GM23338 (cell line): Measurements from ENCODE around the gene FBXO31. TPM values are rescaled to one million over a fixed set of nuclear protein-coding genes. Genes with fewer than 3 reads are reported as not detected.

Experiments used
- ATAC-seq: fragments of 200-7000 bp; cut with Tn5 transposase; 3 replicates; pipeline ENCODE4 v1.9.1; 2020
- DNase-seq: peaks from one replicate; pipeline ENCODE4 v3.0.0-alpha.2; 2015; ENCODE audit warnings: low spot score
- H2AFZ ChIP-seq: fragments of 200-600 bp; sonication (generic); 2 replicates; pipeline ENCODE4 v1.8.0; 2016; ENCODE audit warnings: antibody characterized with exemption, mild to moderate bottlenecking, moderate library complexity
- H3F3A ChIP-seq: fragments of 200-600 bp; sonication (generic); replicated peaks from 2 replicates; pipeline ENCODE4 v1.8.0; 2017; ENCODE audit warnings: antibody characterized with exemption, mixed run types, low read depth
- H3K27ac ChIP-seq: fragments of 200-600 bp; sonication (generic); 2 replicates; pipeline ENCODE4 v1.6.1; 2016; ENCODE audit warnings: low read depth
- H3K27me3 ChIP-seq: fragments of 200-600 bp; sonication (generic); 2 replicates; pipeline ENCODE4 v1.8.0; 2016; ENCODE audit warnings: mild to moderate bottlenecking, mixed run types, moderate library complexity; ENCODE audit not compliant: insufficient read depth
- H3K36me3 ChIP-seq: fragments of 200-600 bp; sonication (generic); 2 replicates; pipeline ENCODE4 v1.8.0; 2016; ENCODE audit warnings: mild to moderate bottlenecking; ENCODE audit not compliant: insufficient read depth
- H3K4me1 ChIP-seq: fragments of 200-600 bp; sonication (generic); 2 replicates; pipeline ENCODE4 v1.8.0; 2016; ENCODE audit warnings: mild to moderate bottlenecking, moderate library complexity; ENCODE audit not compliant: insufficient read depth
- H3K4me2 ChIP-seq: fragments of 200-600 bp; sonication (generic); 2 replicates; pipeline ENCODE4 v1.7.1; 2017; ENCODE audit warnings: mixed run types
- H3K4me3 ChIP-seq: fragments of 200-600 bp; sonication (generic); 2 replicates; pipeline ENCODE4 v1.6.1; 2016; ENCODE audit warnings: mixed run types
- H3K79me2 ChIP-seq: fragments of 200-600 bp; sonication (generic); replicated peaks from 2 replicates; pipeline ENCODE4 v1.8.0; 2017; ENCODE audit warnings: mild to moderate bottlenecking; ENCODE audit not compliant: insufficient read depth
- H3K9me2 ChIP-seq: fragments of 200-600 bp; sonication (generic); 2 replicates; pipeline ENCODE4 v1.8.0; 2017; ENCODE audit not compliant: insufficient read depth
- H4K20me1 ChIP-seq: fragments of 200-600 bp; sonication (generic); replicated peaks from 2 replicates; pipeline ENCODE4 v1.8.0; 2017; ENCODE audit warnings: mild to moderate bottlenecking; ENCODE audit not compliant: insufficient read depth
- H3K27ac Mint-ChIP-seq: 2 replicates; pipeline ENCODE4 v1.8.0; 2020; ENCODE audit warnings: inconsistent platforms, mild to moderate bottlenecking, moderate library complexity, mixed read lengths
- H3K27me3 Mint-ChIP-seq: 3 replicates; pipeline ENCODE4 v1.8.0; 2022; ENCODE audit warnings: low read depth, mild to moderate bottlenecking, moderate library complexity, mixed read lengths, inconsistent platforms; ENCODE audit not compliant: insufficient read depth, poor library complexity
- H3K36me3 Mint-ChIP-seq: 3 replicates; pipeline ENCODE4 v1.8.0; 2021; ENCODE audit warnings: low read depth, mild to moderate bottlenecking, inconsistent platforms, moderate library complexity, mixed read lengths
- H3K4me1 Mint-ChIP-seq: 3 replicates; pipeline ENCODE4 v1.8.0; 2020; ENCODE audit warnings: mild to moderate bottlenecking, inconsistent platforms, mixed read lengths
- H3K4me3 Mint-ChIP-seq: 3 replicates; pipeline ENCODE4 v1.8.0; 2021; ENCODE audit warnings: moderate library complexity, mild to moderate bottlenecking, inconsistent platforms, mixed read lengths
- H3K9me3 Mint-ChIP-seq: 3 replicates; pipeline ENCODE4 v1.8.0; 2020; ENCODE audit warnings: moderate library complexity, mild to moderate bottlenecking, inconsistent platforms, mixed read lengths
- CREB1 ChIP-seq: fragments of 250-450 bp; sonication (Bioruptor Pico); IDR thresholded peaks from 2 replicates; pipeline ENCODE4 v1.5.0; 2020; ENCODE audit warnings: low read depth, mild to moderate bottlenecking, moderate library complexity
- CTCF ChIP-seq, 2 experiments: fragments of 200-600 bp in 1 of 2; sonication (generic) in 1 of 2; conservative IDR thresholded peaks; 2 replicates each; pipeline versions ENCODE4 v1.5.1 to v1.6.1; 2016 to 2017; ENCODE audit warnings: antibody characterized with exemption in 2 of 2, low read depth in 2 of 2, mild to moderate bottlenecking in 2 of 2, moderate library complexity in 1 of 2
- ETS1 ChIP-seq: IDR thresholded peaks from 2 replicates; pipeline ENCODE4 v1.6.1; 2016; ENCODE audit warnings: antibody characterized with exemption
- EZH2 ChIP-seq: fragments of 200-600 bp; sonication (generic); IDR thresholded peaks from one replicate; pipeline ENCODE4 v1.8.0; 2017; ENCODE audit warnings: antibody characterized with exemption, mild to moderate bottlenecking, low read depth; ENCODE audit not compliant: unreplicated experiment
- EZH2phosphoT487 ChIP-seq: fragments of 200-600 bp; sonication (generic); IDR thresholded peaks from one replicate; pipeline ENCODE4 v1.8.1; 2018; ENCODE audit warnings: antibody characterized with exemption; ENCODE audit not compliant: unreplicated experiment
- JUNB ChIP-seq: IDR thresholded peaks from one replicate; pipeline ENCODE4 v1.6.1; 2016; ENCODE audit warnings: antibody characterized with exemption; ENCODE audit not compliant: unreplicated experiment
- NANOG ChIP-seq: IDR thresholded peaks from 2 replicates; pipeline ENCODE4 v1.6.1; 2016; ENCODE audit warnings: antibody characterized with exemption, borderline replicate concordance
- POLR2AphosphoS5 ChIP-seq: IDR thresholded peaks from 2 replicates; pipeline ENCODE4 v1.6.1; 2016; ENCODE audit warnings: antibody characterized with exemption, low read depth
- REST ChIP-seq: IDR thresholded peaks from one replicate; pipeline ENCODE4 v1.6.1; 2018; ENCODE audit warnings: antibody characterized with exemption; ENCODE audit not compliant: unreplicated experiment
- STAT1 ChIP-seq: IDR thresholded peaks from one replicate; pipeline ENCODE4 v1.6.1; 2016; ENCODE audit warnings: antibody characterized with exemption; ENCODE audit not compliant: unreplicated experiment
- ZNF114 ChIP-seq: fragments of 250-450 bp; sonication (Bioruptor Pico); IDR thresholded peaks from 2 replicates; pipeline ENCODE4 v1.5.0; 2020; ENCODE audit warnings: mild to moderate bottlenecking, moderate library complexity
- ZNF331 ChIP-seq: fragments of 250-450 bp; sonication (Bioruptor Pico); IDR thresholded peaks from 2 replicates; pipeline ENCODE4 v1.5.0; 2020; ENCODE audit warnings: low read depth, mild to moderate bottlenecking, moderate library complexity
- ZNF462 ChIP-seq: fragments of 250-450 bp; sonication (Bioruptor Pico); IDR thresholded peaks from 2 replicates; pipeline ENCODE4 v1.5.0; 2020; ENCODE audit warnings: mild to moderate bottlenecking, moderate library complexity
- polyA plus RNA-seq: library from polyadenylated mRNA; unstranded; fragments of >200 nt; fragmentation: Nextera tagmentation; extraction: Ambion mirVana; gene quantifications from 2 replicates; pipeline ENCODE4 v1.2.1, GENCODE V29; 2016
- total RNA-seq: library from RNA; depleted of rRNA; stranded (reverse); fragments of >200 nt; shearing (Covaris generic); gene quantifications from 2 replicates; pipeline ENCODE4 v1.2.3, GENCODE V29; 2014

FBXO31 gene
- total and polyA plus RNA-seq, 2 experiments from 2014 or later, result 7.0 to 23.8 TPM

GRCh38 chr16:87422106-87422505 is 38.5 kb upstream of the FBXO31 start:
- Histone ChIP-seq H3K36me3 (peaks cover 3% of the 10 kb centered on the region; the same call in 1 of the 2 replicates), H3K4me1 (peaks cover 17% of the 10 kb centered on the region), H4K20me1 (peaks cover 7% of the 10 kb centered on the region), H3K4me3 (no peak overlapping the region), H3K4me2 (no peak overlapping the region), H3K27me3 (no peaks in the 10 kb centered on the region), H3F3A (no peaks in the 10 kb centered on the region), H2AFZ (no peak overlapping the region), H3K27ac (no peak overlapping the region), H3K79me2 (0 out of 2 replicates have a peak, but pooled peaks cover 2% of the 10 kb centered on the region), H3K9me2 (no peaks in the 10 kb centered on the region)
- H3K27ac Mint-ChIP-seq, result no peak overlapping the region
- DNase-seq, result no peak
- no peaks in the 10 kb centered on the region; the same call in 2 of the 3 replicates for H3K9me3 Mint-ChIP-seq
- H3K36me3 Mint-ChIP-seq, result peaks cover 49% of the 10 kb centered on the region
- H3K4me1 Mint-ChIP-seq, result peaks cover 38% of the 10 kb centered on the region
- H3K4me3 Mint-ChIP-seq, result no peak overlapping the region; the same call in 2 of the 3 replicates
- TF ChIP-seq POLR2AphosphoS5 (no peak), STAT1 (no peak), EZH2 (no peak), REST (no peak), JUNB (no peak), ETS1 (no peak), NANOG (no peak), ZNF114 (CRISPR knock-in tag) (no peak), EZH2phosphoT487 (no peak), CREB1 (CRISPR knock-in tag) (no peak), ZNF331 (no peak), ZNF462 (CRISPR knock-in tag) (no peak), CTCF (conservative IDR thresholded peaks at IDR 0.05; ENCODE audit: low read depth in 2 of 2) (no peak)
- H3K27me3 Mint-ChIP-seq, result peaks cover 15% of the 10 kb centered on the region
- ATAC-seq, result no peak
